ENCODE results near the gene MOB1A. TPM values are rescaled to one million over a fixed set of nuclear protein-coding genes. Genes with fewer than 3 reads are reported as not detected.
A peak's percentile ranks its signal among the peaks of the same experiment; 100 is the strongest.

The MOB1A gene
- total RNA-seq, 1 experiment from 2014 or later = 88.2 TPM

GRCh38 chr2:74178211-74179062, at the start of gene MOB1A (continued):
- TF ChIP-seq CDX4 (CRISPR knock-in tag; IDR thresholded peaks at IDR 0.05; ENCODE audit: borderline replicate concordance) = no peak
- TF ChIP-seq CTCF (IDR thresholded peaks at IDR 0.05) = no peak
- no peak for TF ChIP-seq SOX15 (CRISPR knock-in tag; IDR thresholded peaks at IDR 0.05)
- TF ChIP-seq ESRRA (CRISPR knock-in tag; IDR thresholded peaks at IDR 0.05; ENCODE audit: borderline replicate concordance) = no peak
- TF ChIP-seq ELF4 (CRISPR knock-in tag; IDR thresholded peaks at IDR 0.05; ENCODE audit: low read depth) = no peak
- no peak for TF ChIP-seq ZNF671 (CRISPR knock-in tag; IDR thresholded peaks at IDR 0.05)
- TF ChIP-seq ZNF532 (CRISPR knock-in tag; IDR thresholded peaks at IDR 0.05; ENCODE audit: borderline replicate concordance) = no peak
- peak; percentile 50 for TF ChIP-seq GABPB1 (CRISPR knock-in tag; IDR thresholded peaks at IDR 0.05)
- no peak for TF ChIP-seq USF2 (CRISPR knock-in tag; IDR thresholded peaks at IDR 0.05)
- no peak for TF ChIP-seq CREB1 (CRISPR knock-in tag; IDR thresholded peaks at IDR 0.05)
- TF ChIP-seq PRRX2 (CRISPR knock-in tag; IDR thresholded peaks at IDR 0.05) = no peak
- 0 out of 2 replicates have a peak, but pooled peaks have one; percentile 13 for TF ChIP-seq JUN (CRISPR knock-in tag; IDR thresholded peaks at IDR 0.05)
- no peak for TF ChIP-seq E2F4 (CRISPR knock-in tag; IDR thresholded peaks at IDR 0.05; ENCODE audit: borderline replicate concordance, low read depth)
- no peak for TF ChIP-seq PREB (CRISPR knock-in tag; IDR thresholded peaks at IDR 0.05; ENCODE audit: borderline replicate concordance)
- TF ChIP-seq ZBTB21 (CRISPR knock-in tag; IDR thresholded peaks at IDR 0.05; ENCODE audit: borderline replicate concordance) = no peak
- TF ChIP-seq HMGA2 (CRISPR knock-in tag; IDR thresholded peaks at IDR 0.05) = no peak
- TF ChIP-seq ATF2 (CRISPR knock-in tag; IDR thresholded peaks at IDR 0.05; ENCODE audit: borderline replicate concordance, low read depth) = no peak
- TF ChIP-seq ATF3 (CRISPR knock-in tag; conservative IDR thresholded peaks at IDR 0.05) = no peak
- TF ChIP-seq ZNF425 (CRISPR knock-in tag; conservative IDR thresholded peaks at IDR 0.05) = no peak
- TF ChIP-seq MAX (CRISPR knock-in tag; IDR thresholded peaks at IDR 0.05) = no peak
- TF ChIP-seq NFYB (CRISPR knock-in tag; conservative IDR thresholded peaks at IDR 0.05; ENCODE audit: low read depth) = no peak
- TF ChIP-seq NR3C1 (CRISPR knock-in tag; conservative IDR thresholded peaks at IDR 0.05; ENCODE audit: low read depth) = no peak
- 0 out of 2 replicates have a peak, but pooled peaks have one; percentile 30 for TF ChIP-seq OVOL2 (CRISPR knock-in tag; IDR thresholded peaks at IDR 0.05; ENCODE audit: borderline replicate concordance)
- no peak for TF ChIP-seq ZNF423 (CRISPR knock-in tag; IDR thresholded peaks at IDR 0.05)
